ENCODE data around the gene CHKA. TPM values are rescaled to one million over a fixed set of nuclear protein-coding genes. Genes with fewer than 3 reads are reported as not detected.

CHKA gene
- total and polyA plus RNA-seq, 2 of the 8 experiments (the other 6 are each of a cell fraction or from before 2014, with no cell fraction given): 61.2 to 86.6 TPM

GRCh38 chr11:68044145-68044813 is 76.9 kb downstream of the CHKA start:
- Histone ChIP-seq H3K4me3 (ENCODE audit: extremely low read depth in 1 of 4, insufficient read depth in 2 of 4, low read depth in 3 of 4, low read length in 4 of 4) (no peak overlapping the region), H3K4ac (replicated peaks; ENCODE audit: insufficient read length, low read depth, low read length) (no peak overlapping the region), H4K8ac (ENCODE audit: extremely low read depth, insufficient read depth, low read length) (no peak overlapping the region; the same call in 1 of the 2 replicates), H4K5ac (ENCODE audit: insufficient read length, low read depth, low read length) (no peak overlapping the region), H3K4me1 (replicated peaks in 1 of 4; ENCODE audit: control insufficient read depth in 3 of 4, insufficient read depth in 4 of 4, low read length in 3 of 4) (peaks cover 4 to 15% (median 11%) of the 10 kb centered on the region in 4 experiments), H3K56ac (replicated peaks; ENCODE audit: insufficient read length, low read depth, low read length) (no peak overlapping the region), H3K23ac (ENCODE audit: insufficient read length) (no peak overlapping the region), H3K9ac (replicated peaks in 1 of 4; ENCODE audit: extremely low read depth in 1 of 4, low read depth in 3 of 4, low read length in 3 of 4) (no peak overlapping the region), H3K18ac (ENCODE audit: extremely low read depth, low read length) (no peak overlapping the region; the same call in 1 of the 2 replicates), H3K79me2 (ENCODE audit: control insufficient read depth in 1 of 2, insufficient read depth in 2 of 2, low read length in 2 of 2) (no peaks in the 10 kb centered on the region), H3K4me2 (ENCODE audit: insufficient read depth in 1 of 2, low read depth in 2 of 2, low read length in 2 of 2) (no peak overlapping the region), H2BK5ac (ENCODE audit: low read depth, low read length) (no peak overlapping the region), H3K27me3 (replicated peaks in 1 of 4; ENCODE audit: control insufficient read depth in 3 of 4, extremely low read depth in 1 of 4, insufficient read depth in 3 of 4, low read length in 3 of 4) (no peaks in the 10 kb centered on the region), H4K91ac (replicated peaks; ENCODE audit: insufficient read length, low read length) (no peak overlapping the region), H3K14ac (ENCODE audit: insufficient read length) (no peak overlapping the region), H2AK5ac (ENCODE audit: low read depth, low read length) (no peak overlapping the region), H2BK20ac (ENCODE audit: low read length) (no peak overlapping the region), H3K79me1 (ENCODE audit: low read depth, low read length) (no peaks in the 10 kb centered on the region), H2AFZ (ENCODE audit: low read length) (no peak overlapping the region), H3K36me3 (ENCODE audit: control insufficient read depth in 2 of 4, insufficient read depth in 4 of 4, low read length in 3 of 4) (no peaks in the 10 kb centered on the region), H2BK120ac (replicated peaks; ENCODE audit: low read depth, low read length) (no peak overlapping the region), H2BK12ac (ENCODE audit: low read depth, low read length) (no peak overlapping the region), H3K9me3 (ENCODE audit: insufficient read depth in 2 of 2, low read depth in 1 of 2, low read length in 1 of 2) (no peaks in the 10 kb centered on the region), H2BK15ac (ENCODE audit: low read length) (no peak overlapping the region), H3K23me2 (ENCODE audit: low read depth, low read length) (no peaks in the 10 kb centered on the region; the same call in 1 of the 2 replicates), H4K20me1 (replicated peaks in 1 of 2; ENCODE audit: control insufficient read depth in 1 of 2, insufficient read depth in 2 of 2, low read length in 2 of 2) (peaks cover 0 to 6% of the 10 kb centered on the region in 2 experiments), H3K27ac (ENCODE audit: low read depth, low read length) (no peak overlapping the region)
- ChIA-PET CTCF (ENCODE audit: partially characterized antibody) (interaction anchor here (1.2 kb wide), 1 partner anchor 8 kb away, joined by 4 read pairs; no protein-coding TSS in a partner anchor), POLR2A (ENCODE audit: partially characterized antibody) (interaction anchor here (4.5 to 16.6 kb wide), 2 partner anchors 8 to 12 kb away, joined by 24 to 183 read pairs; partner anchors contain the start of gene NDUFS8)
- peak in 2 of 3 experiments; percentile 13 to 16; a peak in 2 of 4 replicates for TF ChIP-seq CTCF (IDR thresholded peaks at IDR 0.05; ENCODE audit: control extremely low read depth in 1 of 3, insufficient read depth in 1 of 3, low read depth in 1 of 3, low read length in 3 of 3)
- no peak for TF ChIP-seq CEBPB (IDR thresholded peaks at IDR 0.05; ENCODE audit: low read depth, low read length)
- TF ChIP-seq RAD21 (IDR thresholded peaks at IDR 0.05 in 1 of 2, conservative IDR thresholded peaks at IDR 0.05 in 1 of 2; ENCODE audit: low read depth in 2 of 2, low read length in 2 of 2): peak in 1 of 2 experiments; percentile 9; a peak in 1 of 4 replicates
- no peak for TF ChIP-seq TAF7 (optimal IDR thresholded peaks at IDR 0.05; ENCODE audit: borderline replicate concordance, low read depth, low read length)
- no peak for TF ChIP-seq FOSL1 (IDR thresholded peaks at IDR 0.05; ENCODE audit: insufficient read depth, low read depth, low read length)
- TF ChIP-seq EGR1 (IDR thresholded peaks at IDR 0.05; ENCODE audit: borderline replicate concordance, low read depth, low read length): no peak
- 89% methylated on average over 16 of the region's 24 CpGs; no CpG with 5 or more reads in 1 of the 2 experiments for WGBS, 2 experiments (ENCODE audit: extremely low coverage in 1 of 2, insufficient coverage in 1 of 2, insufficient read length in 1 of 2, insufficient replicate concordance in 2 of 2, low coverage in 1 of 2, low lambda C conversion rate in 2 of 2, missing lambda C conversion rate in 1 of 2)
- no peak for FAIRE-seq
- no peak for DNase-seq (ENCODE audit: low read depth in 1 of 2, low spot score in 2 of 2)

Data from H1 (cell line).